NCI-H2196 treated with DMSO at 0.1 percent for 48 hours (cell line): ENCODE results near the gene GIPC3.
"Not testable (repeated sequence)": the region's sequence is repeated elsewhere in the genome, so short reads cannot be mapped to it uniquely, and the experiment has no call there.

ENCODE experiments used
- DNase-seq: peaks from one replicate; lab custom pipeline; 2025; ENCODE audit not compliant: unreplicated experiment; lab: John Stamatoyannopoulos, UW

Gene GIPC3

DNA sequence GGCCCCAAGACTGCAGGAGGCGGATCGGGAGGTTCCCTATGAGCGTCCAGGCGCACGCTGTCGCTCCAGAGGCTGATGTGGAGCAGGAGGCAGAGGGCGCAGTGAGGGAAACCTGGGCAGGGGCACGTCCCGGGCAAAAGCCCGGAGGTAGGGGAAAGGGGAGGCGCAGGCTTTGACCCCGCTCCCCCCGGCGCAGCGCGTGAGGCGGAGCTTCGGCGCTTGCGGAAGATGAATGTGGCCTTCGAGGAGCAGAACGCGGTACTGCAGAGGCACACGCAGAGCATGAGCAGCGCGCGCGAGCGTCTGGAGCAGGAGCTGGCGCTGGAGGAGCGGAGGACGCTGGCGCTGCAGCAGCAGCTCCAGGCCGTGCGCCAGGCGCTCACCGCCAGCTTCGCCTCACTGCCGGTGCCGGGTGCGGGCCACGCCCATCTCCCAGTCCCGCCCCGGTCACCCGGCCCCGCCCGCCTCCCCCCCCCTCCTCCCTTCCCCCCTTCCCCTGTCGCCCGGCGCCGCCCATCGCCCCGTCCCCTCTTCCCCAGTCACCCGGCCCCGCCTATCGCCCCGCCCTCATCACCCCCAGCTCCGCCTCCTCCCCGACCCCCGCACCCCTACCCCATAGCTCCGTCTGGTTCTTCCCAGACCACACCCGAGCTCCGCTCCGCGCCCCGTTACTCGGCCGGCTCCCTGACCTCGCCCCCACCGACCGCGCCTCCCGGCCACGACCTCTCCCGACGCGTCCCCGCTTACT, 8.4 kb upstream of the GIPC3 start:
- no peak for DNase-seq

DNA sequence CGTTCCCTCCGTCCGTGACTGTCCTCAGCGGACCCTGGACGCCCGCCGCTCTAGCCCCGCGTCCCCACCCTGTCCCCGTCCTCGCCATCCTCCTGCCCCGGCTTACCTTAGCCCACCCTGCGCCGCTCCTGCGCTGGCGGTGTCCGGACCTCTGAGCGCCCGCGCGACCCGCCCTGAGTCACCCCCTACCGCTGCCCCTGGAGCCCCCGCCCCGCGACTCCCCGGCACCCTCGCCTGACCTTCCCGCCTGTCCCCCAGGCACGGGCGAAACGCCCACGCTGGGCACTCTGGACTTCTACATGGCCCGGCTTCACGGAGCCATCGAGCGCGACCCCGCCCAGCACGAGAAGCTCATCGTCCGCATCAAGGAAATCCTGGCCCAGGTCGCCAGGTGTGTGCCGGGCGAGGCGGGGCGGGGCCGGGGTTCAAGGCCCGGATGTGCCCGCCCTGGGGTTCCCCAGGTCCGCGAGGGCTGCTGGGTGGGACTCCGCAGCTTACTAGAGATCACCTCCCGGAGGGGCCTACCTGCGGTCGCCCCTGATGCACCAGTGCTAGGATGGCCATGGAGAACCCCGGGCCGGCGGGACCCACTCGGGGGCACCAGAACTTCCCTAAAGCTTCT, 7.4 kb upstream of the GIPC3 start:
- DNase-seq: no peak

DNA sequence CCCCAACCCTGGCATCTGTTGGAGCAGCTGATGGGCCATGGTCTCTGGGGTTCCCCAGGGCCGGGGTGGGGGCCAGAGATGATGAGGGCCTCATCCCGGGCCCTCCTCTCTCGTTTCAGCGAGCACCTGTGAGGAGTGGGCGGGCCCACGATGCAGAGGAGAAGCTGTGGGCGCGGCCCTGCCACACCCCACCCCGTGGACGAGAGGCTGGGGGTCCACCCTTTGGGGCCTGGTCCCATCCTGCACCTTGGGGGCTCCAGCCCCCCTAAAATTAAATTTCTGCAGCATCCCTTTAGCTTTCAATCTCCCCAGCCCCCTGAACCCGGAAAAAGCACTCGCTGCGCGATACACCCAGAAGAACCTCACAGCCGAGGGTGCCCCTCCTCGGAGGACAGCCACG, 6.9 kb upstream of the GIPC3 start:
- DNase-seq: no peak

DNA sequence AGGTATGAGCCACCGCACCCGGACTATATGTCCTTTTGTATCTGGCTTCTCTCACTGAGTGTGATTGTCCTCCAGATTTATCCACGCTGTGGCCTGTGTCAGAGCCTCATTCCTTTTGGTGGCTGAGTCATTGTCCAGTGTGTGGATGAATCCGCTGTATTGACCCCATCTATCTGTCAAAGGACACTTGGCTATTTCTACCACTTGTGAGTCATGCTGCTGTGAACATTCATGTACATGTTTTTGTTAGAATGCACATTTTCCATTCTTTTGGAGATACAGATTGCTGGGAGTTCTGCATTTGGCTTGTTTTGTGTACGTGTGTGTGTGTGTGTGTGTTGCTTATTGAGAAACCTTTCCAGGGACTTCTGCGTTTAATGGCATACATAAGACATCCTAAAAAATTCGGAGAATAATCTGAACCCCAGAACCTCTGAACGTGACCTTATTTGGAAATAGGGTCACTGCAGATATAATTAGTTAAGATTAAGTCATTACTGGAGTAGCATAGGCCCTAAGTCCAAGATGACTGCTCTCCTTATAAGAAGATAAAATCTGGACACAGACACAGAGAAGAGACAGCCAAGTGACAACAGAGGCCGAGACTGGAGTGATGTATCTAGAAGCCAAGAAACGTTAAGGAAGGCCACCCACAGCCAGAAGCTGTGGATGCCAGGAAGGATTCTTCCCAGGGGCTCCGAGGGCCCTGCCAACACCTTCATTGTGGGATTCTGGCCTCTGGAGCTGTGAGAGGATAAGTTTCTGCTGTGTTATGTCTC, 4.9 kb upstream of the GIPC3 start:
- DNase-seq: no peak

DNA sequence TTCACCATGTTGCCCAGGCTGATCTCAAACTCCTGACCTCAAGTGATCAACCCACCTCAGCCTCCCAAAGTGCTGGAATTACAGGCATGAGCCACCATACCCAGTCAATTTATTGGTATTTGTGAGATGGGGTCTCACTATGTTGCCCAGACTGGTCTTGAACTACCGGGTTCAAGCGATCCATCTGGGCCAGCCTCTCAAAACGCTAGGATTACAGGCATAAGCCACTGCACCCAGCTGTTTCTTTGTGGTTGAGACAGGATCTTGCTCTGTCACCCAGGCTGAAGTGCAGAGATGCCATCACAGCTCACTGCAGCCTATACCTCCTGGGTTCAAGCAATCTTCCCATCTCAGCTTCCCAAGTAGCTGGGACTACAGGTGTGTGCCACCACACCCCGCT, 3.5 kb upstream of the GIPC3 start:
- not testable (repeated sequence) for DNase-seq

DNA sequence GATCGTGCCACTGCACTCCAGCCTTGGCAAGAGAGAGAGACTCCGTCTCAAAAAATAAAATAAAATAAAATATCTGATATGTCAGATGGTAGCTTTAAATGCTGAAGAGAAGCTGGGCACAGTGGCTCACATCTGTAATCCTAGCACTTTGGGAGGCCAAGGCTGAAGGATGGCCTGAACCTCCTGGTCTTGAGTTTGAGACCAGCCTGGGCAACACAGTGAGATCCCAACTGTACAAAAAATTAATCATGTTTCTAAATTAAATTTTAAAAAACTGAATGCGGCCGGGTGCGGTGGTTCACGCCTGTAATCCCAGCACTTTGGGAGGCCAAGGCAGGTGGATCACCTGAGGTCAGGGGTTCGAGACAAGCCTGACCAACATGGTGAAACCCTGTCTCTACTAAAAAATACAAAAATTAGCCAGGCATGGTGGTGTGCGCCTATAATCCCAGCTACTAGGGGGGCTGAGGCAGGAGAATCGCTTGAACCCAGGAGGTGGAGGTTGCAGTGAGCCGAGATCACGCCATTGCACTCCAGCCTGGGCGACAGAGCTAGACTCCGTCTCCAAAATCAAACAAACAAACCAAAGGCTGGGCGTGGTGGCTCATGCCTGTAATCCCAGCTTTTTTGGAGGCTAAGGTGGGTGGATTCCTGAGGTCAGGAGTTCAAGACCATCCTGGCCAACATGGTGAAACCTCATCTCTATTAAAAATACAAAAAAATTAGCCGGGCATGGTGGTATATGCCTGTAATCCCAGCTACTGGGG, 1.1 kb upstream of the GIPC3 start:
- not testable (repeated sequence) for DNase-seq

DNA sequence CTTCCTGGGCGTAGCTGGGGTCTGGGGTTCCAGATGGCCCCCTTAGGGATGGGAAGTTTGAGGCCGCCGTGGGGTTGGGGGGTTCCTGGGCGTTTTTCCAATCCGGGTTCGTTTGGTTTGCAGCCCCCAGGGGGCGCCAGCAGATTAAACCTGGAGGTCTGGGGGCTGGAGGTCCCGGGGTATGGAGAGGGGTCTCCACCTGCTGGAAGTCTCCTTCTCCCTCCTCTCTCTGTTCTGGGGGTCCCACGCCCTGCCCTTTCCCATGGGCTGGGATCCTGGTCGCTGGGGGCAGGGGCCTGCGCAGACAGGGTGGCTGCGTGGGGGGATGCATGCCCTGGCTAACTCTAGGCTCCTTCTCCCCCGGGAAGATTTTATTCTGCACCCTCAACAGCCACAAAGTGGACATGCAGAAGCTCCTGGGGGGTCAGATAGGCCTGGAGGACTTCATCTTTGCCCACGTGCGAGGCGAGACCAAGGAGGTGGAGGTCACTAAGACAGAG, 899 bp downstream of the GIPC3 start:
- DNase-seq: no peak

DNA sequence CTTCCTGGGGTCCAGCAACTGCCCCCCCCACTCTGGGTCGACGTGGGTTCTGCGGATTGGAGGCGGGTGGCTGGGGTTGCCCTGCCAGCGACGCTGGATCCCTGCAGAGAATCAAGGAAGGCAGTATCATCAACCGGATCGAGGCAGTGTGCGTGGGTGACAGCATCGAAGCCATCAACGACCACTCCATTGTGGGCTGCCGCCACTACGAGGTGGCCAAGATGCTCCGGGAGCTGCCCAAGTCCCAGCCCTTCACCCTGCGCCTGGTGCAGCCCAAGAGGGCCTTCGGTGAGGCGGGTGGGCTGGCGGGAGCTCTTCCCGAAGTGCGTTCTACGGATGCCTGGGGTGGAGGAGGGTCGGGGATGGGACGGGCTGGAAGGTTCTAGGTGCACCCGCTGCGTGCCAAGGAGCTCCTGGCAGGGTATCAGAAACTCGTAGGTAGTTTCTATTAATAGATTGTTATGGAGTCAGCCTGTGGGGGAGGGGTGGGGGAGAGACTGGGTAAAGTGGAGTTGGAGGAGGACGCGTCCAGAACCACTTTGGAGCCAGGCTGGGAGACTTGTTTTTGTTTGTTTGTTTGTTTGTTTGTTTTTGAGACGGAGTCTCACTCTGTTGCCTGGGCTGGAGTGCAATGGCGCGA, 1.5 kb downstream of the GIPC3 start:
- DNase-seq: no peak

DNA sequence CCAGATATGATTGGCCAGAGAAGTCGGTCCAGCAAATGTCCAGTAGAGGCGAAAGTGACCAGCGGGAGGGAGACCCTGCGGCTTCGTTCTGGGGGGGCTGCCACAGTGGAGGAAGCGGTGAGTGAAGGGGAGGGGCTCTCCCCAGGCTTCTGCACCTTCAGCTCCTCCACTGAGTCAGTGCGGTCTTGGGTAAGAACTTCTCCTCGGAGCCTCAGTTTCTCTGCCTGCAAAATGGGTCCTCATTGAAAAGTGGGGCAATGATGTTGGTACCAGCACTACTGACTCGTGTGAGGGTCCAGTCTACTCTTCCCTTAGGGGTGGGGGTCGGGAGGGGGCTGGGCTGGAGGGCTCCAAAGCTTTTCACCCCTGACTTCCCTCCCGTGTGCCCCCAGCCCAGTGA, 4.2 kb downstream of the GIPC3 start:
- DNase-seq: no peak

DNA sequence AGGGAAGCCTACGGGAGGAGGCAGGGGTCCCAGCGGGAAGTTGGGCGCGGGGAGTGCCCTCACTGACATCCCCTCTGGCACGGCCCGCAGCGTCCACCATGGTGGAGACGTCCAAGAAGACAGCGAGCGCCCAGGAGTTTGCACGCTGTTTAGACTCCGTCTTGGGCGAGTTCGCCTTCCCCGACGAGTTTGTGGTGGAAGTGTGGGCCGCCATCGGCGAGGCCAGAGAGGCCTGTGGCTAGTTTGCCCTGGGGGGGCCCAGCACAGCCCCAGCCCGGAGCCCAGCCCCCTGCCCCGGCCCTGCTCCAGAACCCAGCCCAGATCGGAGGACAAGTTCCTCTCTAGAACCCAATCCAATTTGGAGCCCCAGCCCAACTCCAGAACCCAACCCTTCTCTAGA, 4.7 kb downstream of the GIPC3 start:
- no peak for DNase-seq

DNA sequence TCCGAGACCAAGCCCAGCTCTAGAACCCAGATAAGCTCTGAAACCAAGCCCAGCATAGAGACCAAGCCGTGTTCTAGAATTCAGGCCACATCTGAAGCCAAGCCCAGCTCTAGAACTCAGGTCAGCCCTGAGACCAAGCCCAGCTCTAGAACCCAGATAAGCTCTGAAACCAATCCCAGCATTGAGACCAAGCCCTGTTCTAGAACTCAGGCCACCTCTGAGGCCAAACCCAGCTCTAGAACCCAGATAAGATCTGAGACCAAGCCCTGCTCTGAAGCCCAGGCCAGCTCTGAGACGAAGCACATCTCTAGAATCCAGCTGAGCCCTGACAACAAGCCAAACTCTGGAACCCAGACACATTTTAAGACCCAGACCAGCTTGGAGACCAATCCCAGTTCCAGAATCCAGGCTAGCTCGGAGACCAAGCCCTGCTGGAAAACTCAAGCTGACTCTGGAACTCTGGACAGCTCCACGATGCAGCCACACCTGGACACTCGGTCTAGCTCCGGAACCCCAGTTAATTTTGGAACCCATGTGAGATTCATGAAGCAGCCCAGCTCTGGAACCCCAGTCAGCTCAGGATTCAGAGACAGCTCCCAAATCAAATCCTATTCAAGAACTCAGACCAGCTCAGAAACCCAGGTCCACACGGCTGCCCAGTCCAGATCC, 5.8 kb downstream of the GIPC3 start:
- DNase-seq: no peak

DNA sequence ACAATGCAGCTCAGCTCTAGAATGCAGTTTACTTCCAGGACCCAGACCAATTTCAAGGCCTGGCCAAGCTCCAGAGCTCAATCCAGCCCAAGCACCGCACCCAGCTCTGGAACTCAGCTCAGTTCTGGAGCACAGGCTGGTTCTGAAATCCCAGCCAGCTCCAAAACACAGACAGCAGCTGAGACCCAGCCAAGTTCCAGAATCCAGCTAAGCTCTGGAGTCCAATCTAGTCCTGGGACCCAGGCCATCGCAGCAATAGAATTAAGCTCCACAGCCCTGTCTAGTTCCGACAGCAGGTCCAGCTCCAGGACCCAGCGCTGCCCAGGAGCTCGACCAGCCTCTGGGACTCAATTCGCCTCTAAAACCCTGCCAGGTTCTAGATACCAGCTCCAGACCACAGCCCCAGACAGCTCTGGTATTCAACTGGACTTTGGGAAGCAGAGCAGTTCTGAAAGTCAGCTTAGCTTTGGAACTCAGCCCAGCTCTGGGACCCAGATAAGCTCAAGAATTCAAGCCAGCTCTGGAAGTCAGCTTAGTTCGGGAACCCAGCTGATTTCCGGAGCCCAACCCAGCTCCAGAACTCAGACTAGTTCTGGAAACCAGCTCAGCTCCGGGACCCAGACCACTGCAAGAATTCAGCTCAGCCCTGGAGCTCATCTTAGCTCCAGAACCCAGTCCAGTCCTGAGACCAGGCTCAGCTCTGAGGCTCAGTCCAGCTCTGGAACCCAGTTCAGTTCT, 6.8 kb downstream of the GIPC3 start:
- no peak for DNase-seq

DNA sequence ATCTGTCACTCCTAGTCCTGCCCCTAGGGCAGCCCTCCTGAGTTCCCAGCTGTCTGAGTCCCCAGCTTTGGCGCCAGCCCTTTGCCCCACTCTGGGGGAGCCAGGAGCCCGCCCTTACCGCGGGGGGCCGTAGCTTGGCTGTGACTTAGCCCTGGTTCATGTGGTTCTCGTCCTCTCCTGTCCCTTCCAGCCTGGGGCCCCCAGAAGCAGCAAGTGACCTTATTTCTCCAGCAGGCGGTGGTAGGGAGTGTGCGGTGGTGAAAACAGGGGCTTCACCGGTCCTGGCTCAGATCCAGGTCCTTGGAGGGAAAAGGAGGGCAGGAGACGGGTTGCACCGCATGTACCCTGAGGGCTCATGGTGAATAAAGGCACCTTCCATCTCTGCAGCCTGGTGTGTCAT, 7.9 kb downstream of the GIPC3 start:
- DNase-seq: no peak

DNA sequence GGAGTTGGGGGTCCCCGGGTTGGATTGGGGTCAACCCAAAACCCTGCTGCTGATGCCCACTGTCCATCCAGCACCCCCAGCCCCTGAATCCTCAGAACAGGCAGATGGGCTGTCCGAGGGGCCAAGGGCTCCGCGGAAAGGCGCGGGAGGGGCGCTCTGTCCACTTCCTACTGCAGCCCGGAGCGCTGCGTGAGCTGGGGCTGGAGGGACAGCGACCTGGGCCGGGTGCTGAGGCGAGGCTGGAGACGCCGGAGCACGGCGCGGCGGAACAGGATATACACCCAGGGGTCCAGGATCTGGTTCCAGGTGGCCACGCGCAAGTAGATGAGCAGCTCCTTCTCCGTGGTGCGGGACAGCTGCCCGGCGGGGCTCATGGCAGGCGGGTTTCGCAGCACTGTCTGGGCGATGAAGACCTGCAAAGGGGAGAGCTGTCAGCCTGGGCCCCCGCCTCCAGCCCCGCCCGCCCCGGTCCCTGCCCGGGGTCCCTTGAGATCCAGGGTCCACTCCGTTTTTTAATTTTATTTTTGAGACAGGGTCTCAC, 10.3 kb downstream of the GIPC3 start:
- no peak for DNase-seq

DNA sequence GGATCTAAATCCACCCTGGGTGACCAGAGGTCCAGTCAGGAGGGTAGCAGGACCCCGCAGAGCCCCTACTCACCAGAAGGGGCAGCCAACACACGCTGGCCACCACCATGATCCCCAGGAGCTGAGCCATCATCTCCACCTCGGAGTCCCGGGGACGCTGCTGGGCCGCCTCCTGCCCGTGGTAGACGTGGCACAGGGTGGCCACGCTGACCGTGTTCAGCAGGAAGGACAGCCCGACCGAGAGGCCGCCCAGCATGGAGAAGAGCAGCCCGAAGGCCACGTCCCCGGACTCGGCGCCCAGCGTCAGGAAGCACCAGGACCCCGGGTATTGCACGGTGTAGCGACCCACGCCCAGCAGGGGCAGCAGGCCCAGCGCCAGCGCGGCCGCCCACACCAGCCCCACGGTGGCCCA, 14.5 kb downstream of the GIPC3 start:
- DNase-seq: no peak

DNA sequence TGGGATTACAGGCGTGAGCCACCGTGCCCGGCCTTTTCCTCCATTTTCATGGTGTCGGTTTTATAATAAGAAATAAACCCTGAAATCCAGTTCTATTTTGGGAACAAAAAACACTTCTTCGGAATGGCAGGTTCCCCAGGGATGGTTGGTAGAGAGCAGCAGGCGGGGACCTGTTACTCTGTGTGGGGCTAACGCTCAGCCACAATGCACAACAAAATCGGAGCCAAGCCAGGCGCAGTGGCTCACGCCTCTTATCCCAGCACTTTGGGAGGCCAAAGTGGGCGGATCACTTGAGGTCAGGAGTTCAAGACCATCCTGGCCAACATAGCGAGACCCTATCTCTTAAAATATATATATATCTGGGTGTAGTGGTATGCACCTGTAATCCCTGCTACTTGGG, 15.7 kb downstream of the GIPC3 start:
- no peak for DNase-seq

DNA sequence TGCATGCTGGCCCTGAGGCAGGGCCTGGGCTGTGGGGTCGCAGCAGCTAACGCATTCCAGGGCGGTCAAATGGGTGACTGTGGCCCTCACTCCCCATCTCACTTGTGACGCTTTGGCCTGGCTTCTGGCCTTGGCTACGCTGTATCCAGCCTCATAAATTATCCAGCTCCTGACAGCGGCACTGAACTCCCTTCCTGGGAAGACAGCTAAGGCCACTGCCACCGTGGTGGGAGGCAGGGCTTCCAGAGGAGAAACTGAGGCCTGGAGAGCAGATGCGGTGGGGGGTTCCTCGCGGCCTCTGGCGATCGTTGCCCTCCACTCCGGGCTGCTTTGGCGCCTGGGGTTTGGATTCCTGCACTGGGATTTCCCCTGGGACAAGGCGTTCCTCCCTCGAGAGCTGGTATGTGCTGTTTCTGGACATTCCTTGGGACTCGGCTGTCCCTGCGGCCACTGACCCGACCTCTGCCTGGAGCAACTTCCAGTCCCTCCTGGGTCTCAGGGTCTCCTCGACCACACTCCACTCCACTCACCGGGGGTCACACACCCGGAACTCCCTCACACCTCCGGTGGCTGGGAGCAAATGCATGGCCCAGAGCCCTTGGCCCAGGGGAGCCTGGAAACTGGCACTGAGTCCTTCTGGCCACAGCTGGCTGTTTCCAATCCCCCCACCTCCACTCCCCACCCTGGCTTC, 18.0 kb downstream of the GIPC3 start:
- no peak for DNase-seq

DNA sequence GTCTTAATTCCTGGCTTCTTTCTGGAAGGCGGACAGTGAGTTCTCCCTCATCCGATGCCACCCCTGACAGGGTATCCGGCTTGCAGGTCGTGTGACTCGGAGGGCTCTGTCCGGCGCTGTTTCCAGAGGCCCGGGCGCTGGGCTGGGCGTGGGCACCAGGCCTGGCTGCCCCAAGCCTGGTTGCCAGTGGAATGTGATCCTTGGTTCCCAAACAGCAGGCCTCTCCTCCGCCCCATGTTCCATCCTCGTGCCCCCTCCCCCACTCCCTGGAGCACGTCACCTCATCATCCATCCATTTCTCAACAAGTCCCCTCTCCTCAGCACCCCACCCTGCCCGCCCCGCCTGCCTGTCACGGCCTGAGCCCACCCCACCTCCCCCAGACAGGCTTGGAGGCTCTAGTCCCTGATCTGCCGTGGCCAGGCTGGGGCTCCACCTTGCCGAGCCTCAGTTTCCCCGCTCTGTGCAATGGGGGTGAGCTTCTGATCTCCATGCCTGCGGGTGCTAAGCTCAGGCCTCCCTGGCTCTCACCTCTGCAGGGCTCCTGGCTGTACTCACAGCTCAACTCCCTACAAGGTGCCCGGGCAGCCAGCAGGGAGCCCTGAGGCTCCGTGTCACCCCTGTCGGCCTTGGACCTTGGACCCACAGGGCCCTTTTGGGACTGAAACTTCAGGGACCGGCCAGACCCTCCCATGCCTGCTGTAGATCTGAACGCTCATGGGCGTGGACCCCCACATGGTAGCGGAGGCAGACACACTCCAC, 19.1 kb downstream of the GIPC3 start:
- DNase-seq: no peak
